Lower lobe of right lung (tissue), 2 donors: ENCODE results near the gene CMTR1. TPM values are rescaled to one million over a fixed set of nuclear protein-coding genes. Genes with fewer than 3 reads are reported as not detected.

ENCODE experiments used
- ATAC-seq, 2 donors: fragments of 200-7000 bp; cut with Tn5 transposase; one replicate each; pipeline ENCODE4 v1.9.1; 2020 to 2022; ENCODE audit warnings: mild to moderate bottlenecking in 2 of 2, moderate library complexity in 2 of 2
- DNase-seq: peaks from one replicate; pipeline ENCODE4 v3.0.0-alpha.2; 2020
- H3K27ac ChIP-seq: fragments of 200-600 bp; one replicate; pipeline ENCODE4 v1.8.0; 2022
- H3K27me3 ChIP-seq: fragments of 200-600 bp; one replicate; pipeline ENCODE4 v1.8.0; 2022; ENCODE audit warnings: low read depth
- H3K36me3 ChIP-seq: fragments of 200-600 bp; one replicate; pipeline ENCODE4 v1.8.0; 2022; ENCODE audit warnings: mild to moderate bottlenecking
- H3K4me1 ChIP-seq: fragments of 200-600 bp; one replicate; pipeline ENCODE4 v1.8.0; 2022
- H3K4me3 ChIP-seq: fragments of 200-600 bp; one replicate; pipeline ENCODE4 v1.8.0; 2022; ENCODE audit warnings: mild to moderate bottlenecking
- H3K9me3 ChIP-seq: fragments of 200-600 bp; one replicate; pipeline ENCODE4 v1.8.0; 2022
- CTCF ChIP-seq: fragments of 200-600 bp; IDR thresholded peaks from one replicate; pipeline ENCODE4 v1.8.0; 2022; ENCODE audit warnings: antibody characterized with exemption, mild to moderate bottlenecking
- intact Hi-C: fragments of 100-400 bp; cut with DNase I; formaldehyde crosslinking; loops from one replicate; pipeline ENCODE4 v1.11.0; 2022
- total RNA-seq: library from RNA; stranded (reverse); fragmentation: NEBNext Ultra II Directional; extraction: Animal tissue kit (Norgen Biotek cat#: 25700); gene quantifications from one replicate; pipeline ENCODE4 v1.2.1, GENCODE V29; 2021
- donor health status: DM: no; HTN: yes; CAD: no; lungs with severe emphysema.

The CMTR1 gene
- total RNA-seq, 1 donor from 2014 or later, result 42.9 TPM

DNA sequence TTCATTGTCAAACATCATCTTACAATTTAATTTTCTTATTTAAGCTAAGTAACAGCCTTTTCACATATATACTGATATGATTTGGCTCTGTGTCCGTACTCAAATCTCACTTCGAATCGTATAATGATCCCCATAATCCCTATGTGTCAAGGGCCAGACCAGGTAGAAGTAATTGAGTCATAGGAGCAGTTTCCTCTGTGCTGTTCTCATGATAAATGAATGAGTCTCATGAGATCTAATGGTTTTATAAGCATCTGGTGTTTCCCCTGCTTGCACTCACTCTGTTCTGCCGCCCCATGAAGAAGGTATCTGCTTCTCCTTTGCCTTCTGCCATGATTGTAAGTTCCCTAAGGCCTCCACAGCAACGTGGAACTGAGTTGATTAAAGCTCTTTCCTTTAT lies 25.1 kb upstream of the CMTR1 start:
- TF ChIP-seq CTCF, result no peak
- intact Hi-C loops, result no loop called here
- Histone ChIP-seq H3K4me3 (no peak overlapping the region), H3K27me3 (no peaks in the 10 kb centered on the region), H3K36me3 (no peaks in the 10 kb centered on the region), H3K4me1 (no peaks in the 10 kb centered on the region), H3K27ac (no peak overlapping the region), H3K9me3 (no peaks in the 10 kb centered on the region)
- ATAC-seq (no peak), DNase-seq (no peak)

DNA sequence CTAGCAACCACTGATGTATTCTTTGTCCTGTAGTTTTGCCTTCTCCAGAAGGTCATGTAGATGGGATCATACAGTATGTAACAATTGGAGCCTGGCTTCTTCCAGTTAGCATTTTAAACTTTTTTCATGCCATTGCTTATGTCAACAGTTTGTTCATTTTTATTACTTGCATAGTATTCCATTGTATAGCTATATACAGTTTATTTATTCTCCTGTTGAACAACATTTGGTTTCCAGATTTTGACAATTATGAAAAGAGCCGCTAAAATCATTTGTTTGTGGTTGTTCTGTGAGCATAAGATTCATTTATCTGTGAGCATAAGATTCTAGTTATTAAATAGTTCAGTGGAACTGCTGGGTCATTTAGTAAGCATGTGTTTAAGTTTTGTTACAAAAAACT lies 23.5 kb upstream of the CMTR1 start:
- Histone ChIP-seq H3K27me3 (no peaks in the 10 kb centered on the region), H3K4me1 (no peaks in the 10 kb centered on the region), H3K4me3 (no peak overlapping the region), H3K27ac (no peak overlapping the region), H3K36me3 (no peaks in the 10 kb centered on the region), H3K9me3 (no peaks in the 10 kb centered on the region)
- DNase-seq, result no peak
- intact Hi-C loops, result no loop called here
- ATAC-seq, result no peak
- TF ChIP-seq CTCF, result no peak

- no peaks in the 10 kb centered on the region for H3K4me1 ChIP-seq
- TF ChIP-seq CTCF, result no peak
- ATAC-seq (no peak), DNase-seq (no peak)
- H3K27me3 ChIP-seq, result no peaks in the 10 kb centered on the region
- intact Hi-C loops, result no loop called here
- H3K9me3 ChIP-seq, result no peaks in the 10 kb centered on the region
- no peaks in the 10 kb centered on the region for H3K36me3 ChIP-seq
- no peak overlapping the region for H3K4me3 ChIP-seq
- no peak overlapping the region for H3K27ac ChIP-seq
Measured at GRCh38 chr6:37417393-37417792, 15.6 kb upstream of the CMTR1 start.

DNA sequence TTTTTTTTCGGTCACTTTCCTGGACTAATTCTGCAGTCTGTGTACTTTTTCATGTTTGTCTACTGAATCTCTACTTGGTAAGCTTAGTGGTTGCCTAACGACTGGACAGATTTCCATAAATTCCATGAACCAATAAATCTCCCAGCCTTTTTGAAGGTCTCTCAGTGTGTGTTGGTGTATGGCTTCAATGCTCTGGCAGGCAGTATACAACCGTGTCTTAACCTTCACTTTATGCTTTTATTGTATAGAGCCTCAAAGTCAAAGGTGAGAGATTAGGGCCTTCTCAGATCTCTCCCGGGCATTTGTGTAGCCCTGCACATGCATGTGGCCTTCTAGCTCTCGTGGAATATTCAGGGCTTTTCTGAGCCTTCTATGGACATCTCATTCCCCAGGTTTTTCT lies 14.3 kb upstream of the CMTR1 start:
- intact Hi-C loops, result no loop called here
- H3K36me3 ChIP-seq, result no peaks in the 10 kb centered on the region
- TF ChIP-seq CTCF, result no peak
- ATAC-seq, result no peak
- DNase-seq, result no peak
- no peak overlapping the region for H3K4me3 ChIP-seq
- H3K9me3 ChIP-seq, result no peaks in the 10 kb centered on the region
- no peaks in the 10 kb centered on the region for H3K27me3 ChIP-seq
- no peak overlapping the region for H3K27ac ChIP-seq
- no peaks in the 10 kb centered on the region for H3K4me1 ChIP-seq

GRCh38 chr6:37426058-37426944 lies 6.7 kb upstream of the CMTR1 start:
- no peaks in the 10 kb centered on the region for H3K27me3 ChIP-seq
- no peak overlapping the region for H3K27ac ChIP-seq
- no peak for TF ChIP-seq CTCF
- no peak for ATAC-seq
- intact Hi-C loops, result no loop called here
- DNase-seq, result no peak
- no peaks in the 10 kb centered on the region for H3K9me3 ChIP-seq
- H3K4me3 ChIP-seq, result no peak overlapping the region
- no peaks in the 10 kb centered on the region for H3K4me1 ChIP-seq
- no peaks in the 10 kb centered on the region for H3K36me3 ChIP-seq
